ENCODE data around the gene ACVR1B. TPM values are rescaled to one million over a fixed set of nuclear protein-coding genes. Genes with fewer than 3 reads are reported as not detected.
A peak's percentile ranks its signal among the peaks of the same experiment; 100 is the strongest.

Gene ACVR1B
- total and polyA plus RNA-seq, 3 experiments from 2014 or later = 1.3 to 8.7 (median 7.8) TPM

GRCh38 chr12:52010692-52011601 lies 59.4 kb downstream of the ACVR1B start:
- ChIA-PET POLR2A (interaction anchor here (0.5 kb wide), 1 partner anchor 11 kb away, joined by 3 read pairs; no protein-coding TSS in a partner anchor), CTCF (interaction anchor here (1.7 to 5.5 kb wide), 3 partner anchors 9 to 22 kb away, joined by 5 to 65 read pairs (median 10); no protein-coding TSS in a partner anchor)
- peaks cover 3 to 5% of the 10 kb centered on the region in 2 donors for H3K27me3 Mint-ChIP-seq
- no peak for DNase-seq
- H3K4me3 Mint-ChIP-seq = peak overlapping the region in 1 of 7 donors; percentile 30
- Histone ChIP-seq H3K27me3 (ENCODE audit: insufficient read depth, low read length, poor library complexity, severe bottlenecking) (no peaks in the 10 kb centered on the region), H3K36me3 (ENCODE audit: insufficient read depth, low read length) (peaks cover 6% of the 10 kb centered on the region), H3K27ac (ENCODE audit: low read depth, low read length) (peak overlapping the region; percentile 47), H3K4me1 (ENCODE audit: insufficient read depth, low read length) (peaks cover 19% of the 10 kb centered on the region), H3K9me3 (ENCODE audit: low read length) (no peaks in the 10 kb centered on the region), H3K4me3 (ENCODE audit: low read length) (no peak overlapping the region)
- H3K27ac Mint-ChIP-seq = peak overlapping the region in 5 of 8 donors; percentile 47 to 91 (median 64)
- peaks cover 0 to 37% (median 0%) of the 10 kb centered on the region in 3 donors for H3K36me3 Mint-ChIP-seq
- H3K9me3 Mint-ChIP-seq = no peaks in the 10 kb centered on the region
- peaks cover 12 to 21% (median 13%) of the 10 kb centered on the region in 3 donors for H3K4me1 Mint-ChIP-seq

GRCh38 chr12:52011602-52012214 lies 60.2 kb downstream of the ACVR1B start:
- no peak for DNase-seq
- H3K36me3 Mint-ChIP-seq = peaks cover 0 to 38% (median 0%) of the 10 kb centered on the region in 3 donors
- peak overlapping the region in 2 of 7 donors; percentile 9 to 43 for H3K4me3 Mint-ChIP-seq
- POLR2A ChIA-PET = no interaction called here
- H3K4me3 ChIP-seq (ENCODE audit: low read length) = no peak overlapping the region
- peaks cover 6% of the 10 kb centered on the region for H3K36me3 ChIP-seq (ENCODE audit: insufficient read depth, low read length)
- no peaks in the 10 kb centered on the region for H3K9me3 ChIP-seq (ENCODE audit: low read length)
- peaks cover 8 to 15% (median 9%) of the 10 kb centered on the region in 3 donors for H3K4me1 Mint-ChIP-seq
- peaks cover 0 to 3% of the 10 kb centered on the region in 2 donors for H3K27me3 Mint-ChIP-seq
- H3K27ac Mint-ChIP-seq = peak overlapping the region in 1 of 8 donors; percentile 91
- H3K9me3 Mint-ChIP-seq = no peaks in the 10 kb centered on the region
- peaks cover 14% of the 10 kb centered on the region for H3K4me1 ChIP-seq (ENCODE audit: insufficient read depth, low read length)
- H3K27me3 ChIP-seq (ENCODE audit: insufficient read depth, low read length, poor library complexity, severe bottlenecking) = no peaks in the 10 kb centered on the region
- H3K27ac ChIP-seq (ENCODE audit: low read depth, low read length) = no peak overlapping the region
- CTCF ChIA-PET = interaction anchor here (0.9 to 5.5 kb wide), 5 partner anchors 8 to 19 kb away, joined by 3 to 65 read pairs (median 4); no protein-coding TSS in a partner anchor

DNA sequence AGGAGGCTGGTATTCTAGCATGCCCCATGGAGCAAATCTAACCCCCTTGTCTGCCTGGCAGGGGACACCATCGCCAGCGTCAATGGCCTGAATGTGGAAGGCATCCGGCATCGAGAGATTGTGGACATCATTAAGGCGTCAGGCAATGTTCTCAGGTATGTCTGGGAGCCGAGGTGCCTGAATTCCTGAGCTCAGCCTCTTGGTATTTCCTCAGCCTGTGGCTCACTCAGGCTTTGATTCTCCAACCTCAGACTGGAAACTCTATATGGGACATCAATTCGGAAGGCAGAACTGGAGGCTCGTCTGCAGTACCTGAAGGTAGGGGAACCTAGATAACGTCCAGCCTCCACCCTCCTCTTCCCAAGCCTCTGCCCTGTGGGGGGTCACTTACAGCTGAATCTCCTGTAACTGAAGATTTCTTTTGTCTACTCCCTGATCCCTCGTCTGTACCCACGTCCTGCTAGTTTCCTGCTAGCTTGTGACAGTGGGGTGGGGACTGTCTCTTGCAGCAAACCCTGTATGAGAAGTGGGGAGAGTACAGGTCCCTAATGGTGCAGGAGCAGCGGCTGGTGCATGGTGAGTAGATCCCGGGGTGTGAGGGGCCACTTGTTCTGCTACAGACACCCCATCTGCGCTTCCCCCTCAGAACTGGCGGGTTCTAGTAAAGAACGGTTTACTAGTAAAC lies 62.3 kb downstream of the ACVR1B start:
- Histone ChIP-seq H3K4me3 (ENCODE audit: low read length) (no peak overlapping the region), H3K27me3 (ENCODE audit: insufficient read depth, low read length, poor library complexity, severe bottlenecking) (no peaks in the 10 kb centered on the region), H3K4me1 (ENCODE audit: insufficient read depth, low read length) (peaks cover 2% of the 10 kb centered on the region), H3K27ac (ENCODE audit: low read depth, low read length) (no peak overlapping the region), H3K36me3 (ENCODE audit: insufficient read depth, low read length) (peaks cover 6% of the 10 kb centered on the region), H3K9me3 (ENCODE audit: low read length) (no peaks in the 10 kb centered on the region)
- Mint-ChIP-seq H3K4me3 (peak overlapping the region in 1 of 7 donors; percentile 39), H3K36me3 (peaks cover 0 to 33% (median 0%) of the 10 kb centered on the region in 3 donors), H3K4me1 (peaks cover 0 to 1% (median 0%) of the 10 kb centered on the region in 3 donors), H3K27me3 (peaks cover 0 to 1% of the 10 kb centered on the region in 2 donors), H3K27ac (peak overlapping the region in 3 of 8 donors; percentile 40 to 76 (median 47)), H3K9me3 (no peaks in the 10 kb centered on the region)
- no peak for DNase-seq
- ChIA-PET CTCF (interaction anchor here (1.6 to 5.5 kb wide), 2 partner anchors 11 to 20 kb away, joined by 3 to 65 read pairs; no protein-coding TSS in a partner anchor), POLR2A (no interaction called here)

- H3K4me1 ChIP-seq (ENCODE audit: insufficient read depth, low read length) = no peaks in the 10 kb centered on the region
- peak overlapping the region in 1 of 8 donors; percentile 76 for H3K27ac Mint-ChIP-seq
These were observed 63.4 kb downstream of the ACVR1B start for GRCh38 chr12:52014567-52015530.

DNA sequence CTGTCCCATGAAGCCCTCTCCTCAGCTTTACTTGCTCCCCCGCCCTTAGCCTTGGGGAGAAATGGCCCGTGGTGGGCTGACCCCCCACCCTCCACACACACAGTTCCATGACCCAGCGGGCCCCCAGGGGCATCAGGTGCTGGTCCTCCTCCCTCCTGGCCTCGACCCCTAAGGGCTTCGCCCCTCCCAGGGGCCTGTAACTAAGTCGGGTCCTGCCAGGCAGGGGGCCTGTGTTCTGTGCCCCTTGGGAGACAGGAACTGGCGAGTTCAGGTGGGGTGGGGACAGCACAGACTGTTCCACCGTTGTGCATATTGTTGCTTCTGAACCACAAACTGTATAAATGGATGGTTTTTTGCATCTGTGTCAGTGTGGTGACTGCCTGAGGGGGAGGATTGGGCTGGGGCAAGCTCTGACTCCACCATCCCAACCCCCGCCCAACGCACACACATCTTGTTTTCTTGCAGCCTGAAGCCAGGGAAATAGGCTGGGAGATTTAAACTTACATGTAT lies 64.1 kb downstream of the ACVR1B start:
- no peaks in the 10 kb centered on the region for H3K9me3 ChIP-seq (ENCODE audit: low read length)
- H3K36me3 ChIP-seq (ENCODE audit: insufficient read depth, low read length) = peaks cover 5% of the 10 kb centered on the region
- Mint-ChIP-seq H3K27me3 (no peaks in the 10 kb centered on the region), H3K4me3 (peak overlapping the region in 1 of 7 donors; percentile 20), H3K36me3 (peaks cover 0 to 29% (median 0%) of the 10 kb centered on the region in 3 donors), H3K9me3 (no peaks in the 10 kb centered on the region), H3K4me1 (peaks cover under 1 to 4% (median 4%) of the 10 kb centered on the region in 3 donors), H3K27ac (peak overlapping the region in 2 of 8 donors; percentile 21 to 47)
- ChIA-PET CTCF (interaction anchor here (1.0 to 12.9 kb wide), 3 partner anchors 8 to 17 kb away, joined by 3 to 488 read pairs (median 10); partner anchors contain the start of gene TAMALIN), POLR2A (no interaction called here)
- no peak overlapping the region for H3K4me3 ChIP-seq (ENCODE audit: low read length)
- DNase-seq = no peak
- no peak overlapping the region for H3K27ac ChIP-seq (ENCODE audit: low read depth, low read length)
- H3K27me3 ChIP-seq (ENCODE audit: insufficient read depth, low read length, poor library complexity, severe bottlenecking) = no peaks in the 10 kb centered on the region
- H3K4me1 ChIP-seq (ENCODE audit: insufficient read depth, low read length) = peaks cover 2% of the 10 kb centered on the region

More at GRCh38 chr12:52014567-52015530, 63.4 kb downstream of the ACVR1B start:
- POLR2A ChIA-PET = no interaction called here
- Histone ChIP-seq H3K27me3 (ENCODE audit: insufficient read depth, low read length, poor library complexity, severe bottlenecking) (no peaks in the 10 kb centered on the region), H3K9me3 (ENCODE audit: low read length) (no peaks in the 10 kb centered on the region), H3K36me3 (ENCODE audit: insufficient read depth, low read length) (peaks cover 6% of the 10 kb centered on the region), H3K4me3 (ENCODE audit: low read length) (no peak overlapping the region), H3K27ac (ENCODE audit: low read depth, low read length) (no peak overlapping the region)
- DNase-seq = no peak
- Mint-ChIP-seq H3K4me3 (peak overlapping the region in 1 of 7 donors; percentile 39), H3K4me1 (no peaks in the 10 kb centered on the region), H3K36me3 (peaks cover 0 to 33% (median 0%) of the 10 kb centered on the region in 3 donors), H3K9me3 (no peaks in the 10 kb centered on the region), H3K27me3 (no peaks in the 10 kb centered on the region)
- CTCF ChIA-PET = interaction anchor here (1.0 to 12.9 kb wide), 4 partner anchors 8 to 22 kb away, joined by 3 to 488 read pairs (median 34); partner anchors contain the start of gene TAMALIN

- Histone ChIP-seq H3K27ac (ENCODE audit: low read depth, low read length) (no peak overlapping the region), H3K9me3 (ENCODE audit: low read length) (no peaks in the 10 kb centered on the region), H3K36me3 (ENCODE audit: insufficient read depth, low read length) (no peaks in the 10 kb centered on the region), H3K27me3 (ENCODE audit: insufficient read depth, low read length, poor library complexity, severe bottlenecking) (no peaks in the 10 kb centered on the region), H3K4me3 (ENCODE audit: low read length) (no peak overlapping the region), H3K4me1 (ENCODE audit: insufficient read depth, low read length) (peaks cover 9% of the 10 kb centered on the region)
- no peak overlapping the region for H3K4me3 Mint-ChIP-seq
- peak overlapping the region in 1 of 8 donors; percentile 37 for H3K27ac Mint-ChIP-seq
- H3K4me1 Mint-ChIP-seq = peaks cover 9 to 20% (median 15%) of the 10 kb centered on the region in 3 donors
- no peaks in the 10 kb centered on the region for H3K9me3 Mint-ChIP-seq
- no peaks in the 10 kb centered on the region for H3K27me3 Mint-ChIP-seq
- DNase-seq = no peak
- POLR2A ChIA-PET = no interaction called here
- CTCF ChIA-PET = interaction anchor here (0.8 to 17.0 kb wide), 4 partner anchors 10 to 852 kb away, joined by 3 to 580 read pairs (median 246); partner anchors contain the start of genes ATG101, SMIM41 and TAMALIN
- H3K36me3 Mint-ChIP-seq = peaks cover 0 to 10% (median 0%) of the 10 kb centered on the region in 3 donors
These were observed 67.1 kb downstream of the ACVR1B start for GRCh38 chr12:52018433-52019112.
